ENCODE measurements around the gene FBXO42. TPM values are rescaled to one million over a fixed set of nuclear protein-coding genes. Genes with fewer than 3 reads are reported as not detected.
"Not testable (repeated sequence)": the region's sequence is repeated elsewhere in the genome, so short reads cannot be mapped to it uniquely, and the experiment has no call there.

FBXO42 gene
- total RNA-seq, 2 experiments from 2014 or later: 14.6 to 17.7 TPM

GRCh38 chr1:16352842-16353535, 709 bp upstream of the FBXO42 start:
- Mint-ChIP-seq H3K27me3 (no peaks in the 10 kb centered on the region), H3K4me1 (peaks cover 23% of the 10 kb centered on the region), H3K36me3 (peaks cover 7% of the 10 kb centered on the region), H3K27ac (peak overlapping the region; percentile 93), H3K9me3 (no peaks in the 10 kb centered on the region), H3K4me3 (peak overlapping the region; percentile 90)
- no peak for DNase-seq

GRCh38 chr1:16351456-16351993, 755 bp downstream of the FBXO42 start:
- H3K27ac Mint-ChIP-seq: peak overlapping the region; percentile 93

GRCh38 chr1:16349847-16350406, 2.4 kb downstream of the FBXO42 start:
- peak overlapping the region; percentile 37 for H3K4me3 Mint-ChIP-seq
- H3K27ac Mint-ChIP-seq: peak overlapping the region; percentile 8

More at GRCh38 chr1:16351456-16351993, 755 bp downstream of the FBXO42 start:
- Mint-ChIP-seq H3K36me3 (peaks cover 7% of the 10 kb centered on the region), H3K9me3 (no peaks in the 10 kb centered on the region), H3K27me3 (no peaks in the 10 kb centered on the region), H3K4me3 (peak overlapping the region; percentile 90), H3K4me1 (peaks cover 23% of the 10 kb centered on the region)
- DNase-seq: no peak

GRCh38 chr1:16348414-16349182, 3.7 kb downstream of the FBXO42 start:
- no peak for DNase-seq
- H3K9me3 Mint-ChIP-seq: no peaks in the 10 kb centered on the region
- no peak overlapping the region for H3K4me3 Mint-ChIP-seq
- peaks cover 25% of the 10 kb centered on the region for H3K4me1 Mint-ChIP-seq
- H3K27me3 Mint-ChIP-seq: no peaks in the 10 kb centered on the region
- peaks cover 7% of the 10 kb centered on the region for H3K36me3 Mint-ChIP-seq
- H3K27ac Mint-ChIP-seq: no peak overlapping the region

More at GRCh38 chr1:16349847-16350406, 2.4 kb downstream of the FBXO42 start:
- no peak for DNase-seq
- no peaks in the 10 kb centered on the region for H3K9me3 Mint-ChIP-seq
- peaks cover 7% of the 10 kb centered on the region for H3K36me3 Mint-ChIP-seq
- peaks cover 25% of the 10 kb centered on the region for H3K4me1 Mint-ChIP-seq
- H3K27me3 Mint-ChIP-seq: no peaks in the 10 kb centered on the region

GRCh38 chr1:16343276-16343675, 9.0 kb downstream of the FBXO42 start:
- not testable (repeated sequence) for H3K36me3 Mint-ChIP-seq, H3K27me3 Mint-ChIP-seq, H3K27ac Mint-ChIP-seq

GRCh38 chr1:16342331-16343062, 9.8 kb downstream of the FBXO42 start:
- Mint-ChIP-seq H3K9me3 (no peaks in the 10 kb centered on the region), H3K36me3 (no peaks in the 10 kb centered on the region), H3K27ac (no peak overlapping the region), H3K4me1 (peaks cover 11% of the 10 kb centered on the region), H3K27me3 (no peaks in the 10 kb centered on the region), H3K4me3 (no peak overlapping the region)
- DNase-seq: no peak

More at GRCh38 chr1:16343276-16343675, 9.0 kb downstream of the FBXO42 start:
- DNase-seq, H3K4me3 Mint-ChIP-seq, H3K9me3 Mint-ChIP-seq: not testable (repeated sequence)
- H3K4me1 Mint-ChIP-seq: peaks cover 13% of the 10 kb centered on the region

- no peak overlapping the region for H3K27ac Mint-ChIP-seq
- no peak for DNase-seq
- no peaks in the 10 kb centered on the region for H3K36me3 Mint-ChIP-seq
- H3K4me3 Mint-ChIP-seq: no peak overlapping the region
- H3K27me3 Mint-ChIP-seq: no peaks in the 10 kb centered on the region
- peaks cover 12% of the 10 kb centered on the region for H3K4me1 Mint-ChIP-seq
- H3K9me3 Mint-ChIP-seq: no peaks in the 10 kb centered on the region
Measured at GRCh38 chr1:16340673-16341072, 11.6 kb downstream of the FBXO42 start.

- no peak overlapping the region for H3K4me3 Mint-ChIP-seq
- peaks cover 17% of the 10 kb centered on the region for H3K4me1 Mint-ChIP-seq
- H3K27me3 Mint-ChIP-seq: no peaks in the 10 kb centered on the region
- no peak overlapping the region for H3K27ac Mint-ChIP-seq
- no peaks in the 10 kb centered on the region for H3K9me3 Mint-ChIP-seq
- H3K36me3 Mint-ChIP-seq: peaks cover 2% of the 10 kb centered on the region
- DNase-seq: no peak
Measured at GRCh38 chr1:16338961-16339360, 13.3 kb downstream of the FBXO42 start.

GRCh38 chr1:16334655-16335340, 17.5 kb downstream of the FBXO42 start:
- Mint-ChIP-seq H3K36me3 (peaks cover 4% of the 10 kb centered on the region), H3K4me3 (no peak overlapping the region), H3K27ac (peak overlapping the region; percentile 27), H3K27me3 (no peaks in the 10 kb centered on the region), H3K9me3 (no peaks in the 10 kb centered on the region), H3K4me1 (peaks cover 19% of the 10 kb centered on the region)
- DNase-seq: no peak

- Mint-ChIP-seq H3K4me1 (peaks cover 9% of the 10 kb centered on the region), H3K36me3 (peaks cover 11% of the 10 kb centered on the region), H3K4me3 (no peak overlapping the region), H3K27ac (no peak overlapping the region), H3K9me3 (no peaks in the 10 kb centered on the region), H3K27me3 (no peaks in the 10 kb centered on the region)
- no peak for DNase-seq
Measured at GRCh38 chr1:16326833-16327404, 25.4 kb downstream of the FBXO42 start.

- peaks cover 16% of the 10 kb centered on the region for H3K4me1 Mint-ChIP-seq
- H3K36me3 Mint-ChIP-seq: peaks cover 8% of the 10 kb centered on the region
- H3K9me3 Mint-ChIP-seq: no peaks in the 10 kb centered on the region
- DNase-seq: no peak
- no peak overlapping the region for H3K27ac Mint-ChIP-seq
- no peaks in the 10 kb centered on the region for H3K27me3 Mint-ChIP-seq
- H3K4me3 Mint-ChIP-seq: no peak overlapping the region
Measured at GRCh38 chr1:16324456-16324890, 27.8 kb downstream of the FBXO42 start.

GRCh38 chr1:16321176-16321867, 31.0 kb downstream of the FBXO42 start:
- no peaks in the 10 kb centered on the region for H3K9me3 Mint-ChIP-seq
- H3K4me1 Mint-ChIP-seq: peaks cover 13% of the 10 kb centered on the region
- DNase-seq: no peak
- no peaks in the 10 kb centered on the region for H3K27me3 Mint-ChIP-seq
- no peak overlapping the region for H3K27ac Mint-ChIP-seq
- H3K36me3 Mint-ChIP-seq: peaks cover 4% of the 10 kb centered on the region
- no peak overlapping the region for H3K4me3 Mint-ChIP-seq

GRCh38 chr1:16318555-16318954, 33.7 kb downstream of the FBXO42 start:
- no peak for DNase-seq
- Mint-ChIP-seq H3K36me3 (no peaks in the 10 kb centered on the region), H3K9me3 (no peaks in the 10 kb centered on the region), H3K27me3 (no peaks in the 10 kb centered on the region), H3K4me3 (no peak overlapping the region), H3K27ac (no peak overlapping the region), H3K4me1 (peaks cover 13% of the 10 kb centered on the region)
